HL-60 (cell line): ENCODE data around the gene CNTROB.

Source experiments
- GABPA ChIP-seq: IDR thresholded peaks from 2 replicates; pipeline ENCODE4 v1.6.1; 2012; ENCODE audit warnings: low read depth
- POLR2AphosphoS5 ChIP-seq: IDR thresholded peaks from 2 replicates; pipeline ENCODE4 v1.6.1; 2012; ENCODE audit warnings: low read depth
- TF ChIP-seq, protein P1 (sequence below): IDR thresholded peaks from one replicate; pipeline ENCODE4 v1.5.1; 2011; ENCODE audit warnings: low read length, control low read depth, inconsistent platforms; ENCODE audit not compliant: insufficient read depth

- TF ChIP-seq, protein P1, sequence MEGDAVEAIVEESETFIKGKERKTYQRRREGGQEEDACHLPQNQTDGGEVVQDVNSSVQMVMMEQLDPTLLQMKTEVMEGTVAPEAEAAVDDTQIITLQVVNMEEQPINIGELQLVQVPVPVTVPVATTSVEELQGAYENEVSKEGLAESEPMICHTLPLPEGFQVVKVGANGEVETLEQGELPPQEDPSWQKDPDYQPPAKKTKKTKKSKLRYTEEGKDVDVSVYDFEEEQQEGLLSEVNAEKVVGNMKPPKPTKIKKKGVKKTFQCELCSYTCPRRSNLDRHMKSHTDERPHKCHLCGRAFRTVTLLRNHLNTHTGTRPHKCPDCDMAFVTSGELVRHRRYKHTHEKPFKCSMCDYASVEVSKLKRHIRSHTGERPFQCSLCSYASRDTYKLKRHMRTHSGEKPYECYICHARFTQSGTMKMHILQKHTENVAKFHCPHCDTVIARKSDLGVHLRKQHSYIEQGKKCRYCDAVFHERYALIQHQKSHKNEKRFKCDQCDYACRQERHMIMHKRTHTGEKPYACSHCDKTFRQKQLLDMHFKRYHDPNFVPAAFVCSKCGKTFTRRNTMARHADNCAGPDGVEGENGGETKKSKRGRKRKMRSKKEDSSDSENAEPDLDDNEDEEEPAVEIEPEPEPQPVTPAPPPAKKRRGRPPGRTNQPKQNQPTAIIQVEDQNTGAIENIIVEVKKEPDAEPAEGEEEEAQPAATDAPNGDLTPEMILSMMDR: no peak
- TF ChIP-seq GABPA: no peak
- no peak for TF ChIP-seq POLR2AphosphoS5
Measured at GRCh38 chr17:7885367-7886226, 46.4 kb upstream of the CNTROB start.
